ENCODE measurements around the gene MAST4. TPM values are rescaled to one million over a fixed set of nuclear protein-coding genes. Genes with fewer than 3 reads are reported as not detected.

Gene MAST4
- total and polyA plus RNA-seq, 2 of the 13 experiments (the other 11 are each of a cell fraction or from before 2014, with no cell fraction given), result 3.4 to 3.7 TPM

GRCh38 chr5:66553916-66554575 is 42.1 kb upstream of the MAST4 start (continued):
- TF ChIP-seq FOXP4 (CRISPR knock-in tag; IDR thresholded peaks at IDR 0.05) (no peak), POGK (CRISPR knock-in tag; conservative IDR thresholded peaks at IDR 0.05) (no peak), SNAPC5 (CRISPR knock-in tag; IDR thresholded peaks at IDR 0.05; ENCODE audit: borderline replicate concordance) (no peak), CTCF (CRISPR knock-in tag; IDR thresholded peaks at IDR 0.05) (no peak), GATA4 (IDR thresholded peaks at IDR 0.05; ENCODE audit: borderline replicate concordance, low read depth) (no peak)

- ChIA-PET POLR2A (no interaction called here), CTCF (ENCODE audit: low intra/inter-chr PET ratio, low total read pairs) (no interaction called here)
- FAIRE-seq, result no peak
- BruUV-seq (replicated peaks), result no TSS peak
- Histone ChIP-seq H3K36me3 (replicated peaks in 1 of 2; ENCODE audit: control insufficient read depth in 1 of 2, insufficient read depth in 2 of 2, low read length in 2 of 2) (no peaks in the 10 kb centered on the region), H3K9ac (ENCODE audit: insufficient read depth, low read depth, low read length) (no peak overlapping the region), H2AFZ (ENCODE audit: low read length) (no peak overlapping the region), H3K4me2 (ENCODE audit: low read depth, low read length) (no peak overlapping the region), H3K27me3 (ENCODE audit: control insufficient read depth in 1 of 2, insufficient read depth in 2 of 2, low read length in 2 of 2) (no peaks in the 10 kb centered on the region), H3K79me2 (ENCODE audit: insufficient read depth, low read length) (no peaks in the 10 kb centered on the region), H4K20me1 (ENCODE audit: insufficient read depth, low read length) (no peaks in the 10 kb centered on the region), H3K9me3 (ENCODE audit: low read length) (peaks cover 4% of the 10 kb centered on the region), H3K27ac (ENCODE audit: extremely low read length, insufficient read depth, low read length) (no peak overlapping the region), H3K4me1 (ENCODE audit: insufficient read depth, low read length) (no peaks in the 10 kb centered on the region), H3K4me3 (replicated peaks in 1 of 3; ENCODE audit: insufficient read depth in 1 of 3, low read depth in 2 of 3, low read length in 3 of 3) (no peak overlapping the region)
- in situ Hi-C loops (cut with HindIII; ENCODE audit: extremely low pct_ligation_motif_present, low pct_unique_long_range_greater_than_20kb), result no loop called here
- no peak for ATAC-seq
- 0% methylated on average over 2 of the region's 2 CpGs for WGBS (ENCODE audit: low lambda C conversion rate)
- no peak for DNase-seq (ENCODE audit: low spot score)
- intact Hi-C loops (cut with micrococcal nuclease; ENCODE audit: unreplicated experiment), result no loop called here
- TF ChIP-seq KLF12 (CRISPR knock-in tag; IDR thresholded peaks at IDR 0.05; ENCODE audit: borderline replicate concordance), result no peak
- no peak for TF ChIP-seq ZNF550 (CRISPR knock-in tag; IDR thresholded peaks at IDR 0.05; ENCODE audit: borderline replicate concordance)
- TF ChIP-seq MLLT10 (CRISPR knock-in tag; IDR thresholded peaks at IDR 0.05), result no peak
- TF ChIP-seq ZNF326 (CRISPR knock-in tag; IDR thresholded peaks at IDR 0.05; ENCODE audit: borderline replicate concordance), result no peak
- no peak for TF ChIP-seq ZNF883 (CRISPR knock-in tag; IDR thresholded peaks at IDR 0.05; ENCODE audit: not compliant biosample characterization)
- TF ChIP-seq ZSCAN9 (CRISPR knock-in tag; IDR thresholded peaks at IDR 0.05; ENCODE audit: borderline replicate concordance), result no peak
- TF ChIP-seq ZNF354B (CRISPR knock-in tag; IDR thresholded peaks at IDR 0.05), result no peak
- no peak for TF ChIP-seq PREB (CRISPR knock-in tag; IDR thresholded peaks at IDR 0.05)
- TF ChIP-seq ZNF430 (CRISPR knock-in tag; IDR thresholded peaks at IDR 0.05), result no peak
- TF ChIP-seq ZNF670 (CRISPR knock-in tag; IDR thresholded peaks at IDR 0.05; ENCODE audit: borderline replicate concordance), result no peak
These were observed 41.3 kb upstream of the MAST4 start for GRCh38 chr5:66554884-66555283.

All from HepG2 (cell line).